Cardiac septum (tissue), 1 donor: Measurements from ENCODE around the gene SLC30A3. TPM values are rescaled to one million over a fixed set of nuclear protein-coding genes. Genes with fewer than 3 reads are reported as not detected.
"Not testable (repeated sequence)": the region's sequence is repeated elsewhere in the genome, so short reads cannot be mapped to it uniquely, and the experiment has no call there.

Experiments used
- DNase-seq: peaks from one replicate; pipeline ENCODE4 v3.0.0-alpha.2; 2020; ENCODE audit warnings: low spot score
- intact Hi-C: fragments of 100-400 bp; cut with DNase I; formaldehyde crosslinking; loops from one replicate; pipeline ENCODE4 v1.14.0; 2022
- total RNA-seq: library from RNA; stranded (reverse); fragmentation: NEBNext Ultra II Directional; extraction: Animal tissue kit (Norgen Biotek cat#: 25700); gene quantifications from one replicate; pipeline ENCODE4 v1.2.1, GENCODE V29; 2021
- donor health status: DM: no; HTN: no; CAD: no.

Gene SLC30A3
- total RNA-seq, 1 donor from 2014 or later: 10.2 TPM

DNA sequence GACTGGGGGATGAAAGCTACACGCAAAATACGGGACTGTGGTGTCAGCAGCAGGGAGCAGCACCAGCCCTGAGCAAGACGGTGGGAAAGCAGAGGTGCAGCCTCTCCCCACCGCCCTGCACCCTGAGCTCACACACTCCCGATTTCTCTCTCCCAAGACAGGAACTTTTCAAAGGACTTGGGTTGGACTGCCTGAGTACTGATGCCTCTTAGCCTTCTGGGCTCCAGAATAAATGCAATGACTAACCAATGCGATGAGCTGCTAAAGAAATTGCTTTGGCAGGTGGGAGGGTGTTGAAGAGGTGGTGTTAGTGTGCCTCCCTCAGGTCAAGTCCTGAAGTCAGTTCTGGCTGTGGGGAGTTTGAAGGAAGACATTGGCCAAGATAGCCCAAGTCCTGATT lies 29.0 kb upstream of the SLC30A3 start:
- no peak for DNase-seq
- intact Hi-C loops: no loop called here

DNA sequence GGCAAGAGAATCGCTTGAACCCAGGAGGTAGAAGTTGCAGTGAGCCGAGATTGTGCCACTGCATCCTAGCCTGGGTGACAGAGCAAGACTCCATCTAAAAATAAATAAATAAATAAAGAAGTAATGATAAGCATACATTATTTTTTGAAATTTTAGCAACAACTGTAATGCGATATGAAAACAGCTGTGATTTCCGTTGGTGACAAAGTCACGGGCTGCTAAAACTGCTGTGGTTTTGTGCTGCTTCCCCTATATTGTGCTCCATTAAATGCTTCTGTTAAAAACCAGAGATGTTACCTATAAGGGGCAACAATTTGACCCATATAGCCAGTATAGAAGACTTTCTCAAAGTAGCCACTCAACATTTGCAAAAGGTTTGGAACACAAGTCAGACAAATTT lies 27.7 kb upstream of the SLC30A3 start:
- intact Hi-C loops: no loop called here
- no peak for DNase-seq

DNA sequence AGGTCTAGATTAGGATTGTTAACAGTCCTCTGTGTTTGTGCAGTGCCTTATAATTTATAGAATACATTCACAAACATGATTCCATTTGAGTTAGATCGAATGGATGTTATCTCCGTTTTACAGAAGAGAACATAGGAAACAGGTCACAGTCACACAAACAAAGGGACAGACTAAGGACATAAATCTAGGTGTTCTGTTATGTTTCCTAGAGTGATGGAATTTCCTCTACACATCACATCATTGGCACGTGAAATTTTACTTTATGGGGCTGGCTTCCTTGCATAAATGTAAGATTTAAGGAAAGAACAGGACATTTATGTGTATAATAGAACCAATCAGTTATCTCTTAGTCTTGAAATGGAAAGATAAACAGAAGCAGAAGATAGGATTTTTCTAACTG lies 25.8 kb upstream of the SLC30A3 start:
- intact Hi-C loops: no loop called here
- no peak for DNase-seq

DNA sequence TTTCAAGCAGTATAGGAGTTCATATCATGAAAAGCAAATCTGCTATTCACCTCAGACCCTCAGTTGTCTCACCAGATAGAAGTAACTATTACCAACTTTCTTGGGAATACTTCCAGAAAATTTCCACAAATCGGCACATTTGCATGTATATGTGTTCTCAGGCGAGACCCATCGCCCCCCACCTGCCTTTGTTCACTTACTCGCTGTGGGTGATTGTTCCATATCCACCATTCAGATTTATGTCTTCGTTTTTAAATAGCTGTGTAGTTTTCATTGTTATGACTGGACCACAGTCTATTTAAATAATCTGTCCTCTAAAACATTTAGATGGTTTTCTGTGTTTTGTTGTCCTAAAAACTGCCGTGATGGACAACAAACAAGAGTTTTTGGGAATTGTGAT lies 22.6 kb upstream of the SLC30A3 start:
- DNase-seq: no peak
- intact Hi-C loops: no loop called here

DNA sequence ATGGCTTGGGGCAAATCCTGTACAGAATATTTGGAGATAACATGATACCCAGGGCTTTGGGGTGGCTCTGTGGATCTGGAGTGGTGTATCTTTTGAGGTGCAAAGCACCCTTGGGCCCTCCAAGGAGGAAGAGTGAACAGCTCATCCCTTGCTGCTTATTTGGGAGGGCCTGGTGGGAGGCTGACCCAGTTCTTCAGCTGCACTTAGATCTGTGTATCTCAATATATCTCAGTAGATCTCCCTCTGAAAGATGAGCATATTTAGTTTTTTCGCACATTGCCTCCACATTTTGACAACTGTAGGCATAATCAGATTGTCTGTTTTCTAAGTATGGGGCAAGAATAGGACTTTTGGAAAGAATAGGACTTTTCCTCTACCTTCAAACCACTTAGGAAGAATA lies 22.1 kb upstream of the SLC30A3 start:
- intact Hi-C loops: loop anchor here (5.0 kb wide), 1 partner anchor 188 kb away; no protein-coding TSS in a partner anchor
- DNase-seq: no peak

DNA sequence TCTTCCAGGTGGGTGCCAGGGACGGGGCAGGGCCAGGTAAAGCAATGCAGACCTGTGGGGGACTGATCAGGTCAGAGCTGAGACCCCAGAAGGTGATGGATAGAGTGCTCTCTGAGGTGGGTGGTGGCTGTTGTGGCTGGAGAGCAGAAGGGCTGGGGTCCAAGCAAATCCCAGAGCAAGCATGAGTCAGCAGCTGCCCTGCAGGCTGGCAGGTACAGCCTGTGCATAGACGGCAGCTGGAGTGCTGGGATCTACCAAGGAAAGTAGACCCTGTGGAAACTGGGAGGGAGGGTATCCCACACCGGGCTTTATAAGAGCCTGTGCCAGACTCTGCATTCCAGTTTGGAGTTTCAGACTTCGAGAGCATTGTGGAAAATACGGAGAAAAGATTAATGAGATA lies 20.0 kb upstream of the SLC30A3 start:
- intact Hi-C loops: loop anchor here (5.0 kb wide), 1 partner anchor 186 kb away; no protein-coding TSS in a partner anchor
- DNase-seq: no peak

DNA sequence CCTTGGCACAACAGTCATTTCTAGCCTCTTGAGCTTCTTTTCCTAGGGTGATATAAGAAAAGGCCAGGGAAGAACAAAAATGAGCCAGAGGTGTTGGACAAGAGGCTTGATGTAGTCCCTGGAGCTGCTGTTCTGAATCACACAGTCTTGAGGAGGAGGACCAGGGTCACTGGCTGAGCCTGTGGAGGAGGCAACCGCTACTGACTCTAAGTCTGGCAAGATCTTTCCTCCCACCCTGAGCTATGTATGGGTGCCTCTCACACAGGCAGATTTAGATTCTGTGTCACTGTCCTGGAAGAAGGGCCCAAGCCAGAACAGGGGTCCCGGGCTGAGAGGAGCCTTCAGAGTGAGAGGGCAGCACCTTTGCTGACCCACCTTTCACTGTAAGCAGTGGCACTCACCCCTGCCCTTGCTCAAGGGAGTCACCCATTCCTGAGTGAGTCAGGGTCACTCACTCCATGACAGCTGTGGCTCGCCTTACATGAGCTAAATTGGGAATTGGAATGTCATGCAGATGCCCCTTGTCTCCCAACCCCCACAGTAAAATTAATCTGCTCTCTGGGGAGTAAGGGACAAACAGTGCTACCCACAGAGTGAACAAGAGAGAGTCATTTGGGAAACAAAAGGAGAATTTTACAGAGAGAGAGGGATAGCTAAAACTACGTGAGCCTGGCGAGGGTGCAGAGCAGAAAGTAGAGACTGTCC lies 19.2 kb upstream of the SLC30A3 start, which contains the start of gene TRIM54:
TRIM54 (plus strand) TSS at position 575 of the 705 bp plus-strand sequence. CDS start 303 bp downstream, outside the sequence.
- intact Hi-C loops: loop anchor here (2.0 to 5.0 kb wide), 2 partner anchors 31 to 185 kb away; no protein-coding TSS in a partner anchor
- DNase-seq: no peak

DNA sequence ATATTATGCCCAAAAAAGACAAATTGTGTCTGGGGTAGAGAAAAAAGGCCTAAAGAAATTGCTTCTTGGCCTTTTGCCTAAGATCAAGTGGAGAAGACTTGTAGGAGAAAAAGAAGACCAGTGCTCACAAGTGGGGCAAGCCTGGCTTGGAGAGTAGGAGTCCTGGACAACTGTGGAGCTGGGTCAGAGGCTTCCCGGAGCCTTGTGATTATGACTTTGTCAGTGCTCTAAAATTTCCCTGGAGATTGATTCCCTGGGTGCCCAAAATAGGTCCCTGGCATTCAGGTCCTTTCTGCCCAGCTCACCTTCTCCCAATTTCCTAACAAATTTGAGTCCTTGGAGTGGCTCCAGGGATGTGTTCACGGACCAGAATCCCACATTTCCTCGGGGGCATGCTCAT lies 18.6 kb upstream of the SLC30A3 start:
- no peak for DNase-seq
- intact Hi-C loops: loop anchor here (2.0 to 5.0 kb wide), 2 partner anchors 31 to 184 kb away; no protein-coding TSS in a partner anchor

DNA sequence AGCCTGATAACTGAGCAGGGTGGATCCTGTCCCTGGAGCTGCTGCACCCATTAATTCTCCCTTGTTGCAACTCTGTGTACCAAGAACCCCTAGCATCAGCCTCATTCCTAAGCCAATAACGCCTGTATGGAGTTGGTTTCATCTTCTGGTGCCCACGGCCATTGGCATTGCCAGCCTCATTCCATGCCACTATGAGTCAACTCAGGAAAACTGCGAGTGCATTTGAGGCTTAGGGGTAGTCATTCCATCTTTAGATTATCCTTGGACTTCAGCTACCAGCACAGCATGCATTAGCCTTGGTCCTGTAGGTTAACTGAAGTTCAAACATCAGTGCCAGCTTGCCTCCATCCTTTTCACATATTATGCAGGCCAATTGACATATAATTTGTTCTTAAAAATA lies 18.0 kb upstream of the SLC30A3 start:
- no peak for DNase-seq
- intact Hi-C loops: loop anchor here (2.0 to 5.0 kb wide), 2 partner anchors 30 to 184 kb away; no protein-coding TSS in a partner anchor

DNA sequence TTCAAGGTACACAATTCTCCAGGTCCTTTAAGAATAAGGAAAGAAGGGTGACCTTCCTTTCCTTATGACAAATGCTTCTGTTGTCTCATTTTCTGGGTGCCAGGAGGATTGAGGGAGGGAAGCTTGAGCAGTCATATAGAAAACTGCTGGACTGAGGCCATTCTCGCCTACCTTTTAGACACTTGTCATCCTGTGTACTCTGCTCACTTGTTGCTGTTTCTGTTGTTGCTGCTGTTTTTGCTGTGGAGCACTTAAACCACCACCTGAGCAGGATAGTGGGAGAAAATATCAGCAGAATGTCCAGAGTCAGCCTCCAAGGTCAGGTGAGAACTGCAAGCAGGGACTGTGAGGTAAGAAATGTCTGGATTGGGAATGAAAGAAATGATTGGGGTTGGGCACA lies 15.2 kb upstream of the SLC30A3 start:
- intact Hi-C loops: loop anchor here (10.0 kb wide), 1 partner anchor 303 kb away; the partner anchor contains the start of gene MAPRE3
- no peak for DNase-seq

DNA sequence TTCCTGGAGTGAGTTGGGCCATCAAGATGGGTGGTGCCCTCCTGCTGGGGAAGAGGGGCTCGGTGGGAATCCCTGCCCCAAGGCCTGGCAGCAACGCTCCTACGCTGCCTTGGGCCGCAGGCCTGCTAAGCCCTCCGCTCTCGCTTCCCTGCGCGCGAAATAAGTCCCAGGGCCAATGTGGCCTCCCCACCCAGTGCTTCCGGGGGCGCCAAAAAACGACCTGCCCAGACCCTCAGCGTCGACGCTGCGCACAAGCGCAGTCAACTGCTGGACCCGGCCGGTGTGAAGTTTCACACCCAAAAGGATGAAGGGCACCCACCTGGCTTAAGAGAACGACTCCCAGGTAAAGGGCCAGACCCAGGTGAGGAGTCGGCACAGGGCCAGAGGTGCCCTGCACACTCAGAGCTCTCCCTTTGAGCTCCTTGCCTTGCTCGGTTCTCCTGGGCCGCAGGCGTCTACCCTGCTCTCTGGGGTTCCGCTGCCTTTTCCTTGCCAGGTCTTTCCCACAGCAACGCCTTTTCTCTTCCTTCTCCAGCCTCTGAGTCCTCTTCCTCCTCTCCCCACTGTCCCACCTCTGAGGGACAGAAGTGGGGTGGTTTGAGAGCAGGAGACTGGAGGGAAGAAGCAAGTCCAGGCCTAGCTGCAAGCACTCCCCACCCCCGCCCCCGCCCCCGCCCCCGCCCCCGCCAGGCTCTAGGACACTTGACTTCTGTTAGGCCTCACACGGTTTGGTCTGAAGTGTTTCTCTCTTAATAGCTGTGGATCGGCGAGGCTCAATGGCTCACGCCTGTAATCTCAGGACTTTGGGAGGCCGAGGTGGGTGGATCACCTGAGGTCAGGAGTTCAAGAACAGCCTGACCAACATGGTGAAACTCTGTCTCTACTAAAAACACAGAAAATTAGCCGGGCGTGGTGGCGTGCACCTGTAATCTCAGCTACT lies 12.6 kb upstream of the SLC30A3 start, which contains the start of gene DNAJC5G:
DNAJC5G (plus strand) TSS at position 223 of the 940 bp plus-strand sequence. CDS start 1,296 bp downstream, outside the sequence.
- intact Hi-C loops: loop anchor here (10.0 kb wide), 1 partner anchor 301 kb away; the partner anchor contains the start of gene MAPRE3
- DNase-seq: peak; percentile 60

DNA sequence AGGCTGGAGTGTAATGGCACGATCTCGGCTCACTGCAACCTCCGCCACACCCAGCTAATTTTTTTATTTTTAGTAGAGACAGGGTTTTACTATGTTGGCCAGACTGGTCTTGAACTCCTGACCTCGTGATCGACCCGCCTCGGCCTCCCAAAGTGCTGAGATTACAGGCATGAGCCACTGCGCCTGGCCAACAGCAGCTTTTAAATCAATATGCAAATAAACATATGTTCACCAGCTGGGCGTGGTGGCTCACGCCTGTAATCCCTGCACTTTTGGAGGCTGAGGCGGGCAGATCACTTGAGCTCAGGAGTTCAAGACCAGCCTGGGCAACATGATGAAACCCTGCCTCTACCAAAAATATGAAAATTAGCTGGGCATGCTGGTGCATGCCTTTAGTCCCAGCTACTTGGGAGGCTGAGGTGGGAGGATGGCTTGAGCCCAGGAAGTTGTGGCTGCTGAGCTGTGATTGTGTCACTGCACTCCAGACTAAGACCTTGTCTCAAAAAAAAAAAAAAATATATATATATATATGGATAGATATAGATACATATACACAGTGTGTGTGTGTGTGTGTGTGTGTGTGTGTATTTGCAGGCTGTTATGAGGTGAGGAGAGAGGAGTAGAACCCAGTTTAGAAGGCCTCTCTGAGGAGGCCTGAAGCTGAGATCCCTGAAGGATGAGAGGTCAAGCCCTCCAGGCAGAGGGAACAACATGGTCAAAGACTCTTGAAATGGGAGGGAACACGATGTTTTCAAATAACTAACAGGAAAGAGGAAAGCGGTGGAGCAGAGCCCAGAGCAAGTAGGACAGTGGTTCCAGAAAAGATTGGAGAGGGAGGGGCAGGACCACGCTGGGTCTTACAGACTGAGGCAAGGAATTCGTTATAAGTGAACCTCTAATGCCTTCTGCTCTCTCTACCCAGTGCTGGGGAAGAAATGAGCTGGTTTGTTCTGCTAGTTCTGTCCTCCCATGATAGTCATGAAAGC lies 10.0 kb upstream of the SLC30A3 start:
- not testable (repeated sequence) for DNase-seq
- intact Hi-C loops: loop anchor here (10.0 kb wide), 1 partner anchor 298 kb away; the partner anchor contains the start of gene MAPRE3

DNA sequence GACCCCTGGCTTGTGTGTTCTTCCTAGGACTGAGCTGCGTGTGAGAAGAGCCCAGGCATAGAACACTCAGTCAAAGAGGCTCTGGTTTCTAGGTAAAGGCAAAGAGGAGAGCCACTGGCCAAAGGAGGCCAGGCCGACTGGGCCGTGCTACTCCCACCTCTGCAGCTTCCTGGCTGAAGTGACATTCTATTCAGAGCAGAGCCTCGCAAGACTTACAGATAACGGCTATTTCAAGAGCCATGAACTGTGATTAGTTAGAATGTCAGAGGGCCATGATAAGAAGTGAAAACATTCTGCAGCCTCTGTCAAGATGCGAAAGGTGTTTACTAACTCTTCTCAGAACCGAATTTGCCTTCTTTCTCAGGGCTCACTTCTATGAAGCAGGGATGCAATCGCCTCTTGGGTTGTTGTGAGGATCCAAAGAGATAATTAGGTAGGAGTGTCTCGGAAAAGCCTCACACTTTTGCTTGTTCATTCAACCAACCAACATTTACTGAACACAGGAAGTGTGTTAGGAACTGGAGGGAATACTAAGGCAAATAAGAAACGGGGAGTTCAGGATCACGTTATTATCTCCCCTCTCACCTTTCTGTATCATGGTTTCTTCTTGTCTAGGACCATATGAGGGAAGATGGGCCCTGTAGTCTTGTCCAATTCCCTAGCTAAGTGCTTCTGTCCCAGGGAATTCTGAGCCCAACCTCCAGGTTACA lies 8.9 kb upstream of the SLC30A3 start:
- DNase-seq: no peak

DNA sequence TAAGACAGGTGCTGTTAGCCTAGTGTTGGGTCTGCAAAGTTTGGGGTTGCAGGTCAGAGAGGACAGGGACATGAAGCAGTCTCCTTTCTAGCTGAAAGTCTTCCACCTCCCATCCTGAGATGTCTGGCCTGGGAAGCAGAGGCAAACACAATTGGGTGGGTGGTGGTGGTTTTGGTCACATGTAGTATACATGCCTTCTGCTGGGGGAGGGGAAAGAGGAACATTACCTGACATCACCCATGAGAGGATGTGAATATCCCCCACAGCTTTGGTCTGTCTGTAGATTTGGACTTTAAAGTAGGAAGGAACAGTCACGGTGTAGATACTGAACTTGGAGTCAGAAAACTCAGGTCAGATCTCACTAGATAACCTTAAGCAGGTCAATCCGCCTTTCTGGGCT lies 7.8 kb upstream of the SLC30A3 start:
- intact Hi-C loops: loop anchor here (10.0 kb wide), 1 partner anchor 296 kb away; the partner anchor contains the start of gene MAPRE3

More for the DNA sequence above, 8.9 kb upstream of the SLC30A3 start:
- intact Hi-C loops: loop anchor here (10.0 kb wide), 1 partner anchor 297 kb away; the partner anchor contains the start of gene MAPRE3

DNA sequence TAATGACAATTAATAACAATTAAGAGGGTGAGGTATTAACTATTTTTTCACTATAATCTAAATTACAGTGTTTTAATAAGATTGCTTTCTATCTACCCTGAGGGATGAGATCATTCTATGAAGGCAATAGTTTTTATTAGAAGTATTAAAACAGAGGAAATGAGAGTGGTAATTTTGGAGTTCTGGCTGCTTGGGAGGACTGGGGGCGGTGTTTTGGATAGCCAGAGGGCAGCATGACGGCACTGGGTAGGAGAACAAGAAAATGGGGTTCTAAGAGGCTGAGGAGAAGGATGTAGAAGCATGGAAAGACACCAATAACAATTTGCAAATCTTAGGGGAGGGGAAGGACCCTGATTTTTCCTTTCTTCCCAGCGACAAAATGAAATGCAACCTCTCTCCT lies 7.3 kb upstream of the SLC30A3 start:
- intact Hi-C loops: loop anchor here (10.0 kb wide), 1 partner anchor 295 kb away; the partner anchor contains the start of gene MAPRE3
- no peak for DNase-seq

More for the DNA sequence above, 7.8 kb upstream of the SLC30A3 start:
- no peak for DNase-seq

DNA sequence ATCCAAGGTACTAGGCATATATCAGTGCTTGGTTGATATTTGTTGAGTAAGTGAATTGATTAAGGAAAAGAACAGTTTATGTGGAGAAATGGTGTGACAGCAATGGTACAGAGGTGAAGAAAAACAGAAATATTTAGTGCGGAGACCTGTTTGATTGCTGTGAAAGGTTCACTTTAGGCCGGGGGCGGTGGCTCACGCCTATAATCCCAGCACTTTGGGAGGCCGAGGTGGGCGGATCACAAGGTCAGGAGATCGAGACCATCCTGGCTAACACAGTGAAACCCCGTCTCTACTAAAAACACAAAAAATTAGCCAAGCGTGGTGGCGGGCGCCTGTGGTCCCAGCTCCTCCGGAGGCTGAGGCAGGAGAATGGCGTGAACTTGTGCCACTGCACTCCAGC lies 5.4 kb upstream of the SLC30A3 start:
- DNase-seq, intact Hi-C loops: not testable (repeated sequence)

DNA sequence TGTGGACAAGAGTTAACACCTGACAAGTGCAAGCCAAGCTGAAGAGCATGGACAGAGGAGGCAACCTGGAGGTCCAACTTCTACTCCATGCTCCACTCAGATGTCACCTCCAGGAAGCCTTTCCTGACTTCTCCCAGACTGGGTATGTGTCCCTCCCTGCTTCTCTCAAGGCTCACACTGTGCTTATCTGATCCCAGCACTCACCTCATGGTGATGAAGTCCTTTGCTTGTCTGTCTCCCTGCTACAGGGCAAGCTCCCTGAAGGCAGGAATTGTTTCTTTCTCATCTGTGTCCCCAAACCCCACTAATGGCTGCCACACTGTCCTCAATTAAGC lies 2.7 kb upstream of the SLC30A3 start:
- intact Hi-C loops: no loop called here
- peak; percentile 29 for DNase-seq
